HEK293T (cell line): ENCODE results near the gene LYRM2.

Source experiments
- CTCF ChIA-PET: fragments of 350-600 bp; formaldehyde crosslinking; extraction: SDS; loops from one replicate; lab custom pipeline; 2021; ENCODE audit warnings: antibody characterized with exemption, inconsistent platforms; lab: Yijun Ruan, JAX
- POLR2A ChIA-PET: fragments of 350-600 bp; formaldehyde crosslinking; extraction: SDS; loops from one replicate; lab custom pipeline; 2020; ENCODE audit warnings: antibody characterized with exemption, inconsistent platforms; lab: Yijun Ruan, JAX
- DNase-seq: peaks from one replicate; pipeline ENCODE4 v3.0.0; 2012; ENCODE audit warnings: mixed read lengths; ENCODE audit errors: extremely low spot score
- ARNT ChIP-seq: fragments of 450-650 bp; IDR thresholded peaks from 2 replicates; pipeline ENCODE4 v1.6.1; 2017; ENCODE audit warnings: mild to moderate bottlenecking
- BHLHE40 ChIP-seq: fragments of 450-650 bp; IDR thresholded peaks from 2 replicates; pipeline ENCODE4 v1.6.1; 2016; ENCODE audit warnings: mild to moderate bottlenecking, moderate library complexity, borderline replicate concordance
- CTBP1 ChIP-seq: fragments of 450-650 bp; IDR thresholded peaks from 2 replicates; pipeline ENCODE4 v1.6.1; 2016; ENCODE audit warnings: borderline replicate concordance
- ELF4 ChIP-seq: fragments of 450-650 bp; IDR thresholded peaks from 2 replicates; pipeline ENCODE4 v1.6.1; 2017; ENCODE audit warnings: antibody characterized with exemption
- FOXA1 ChIP-seq: fragments of 450-650 bp; IDR thresholded peaks from 2 replicates; pipeline ENCODE4 v1.6.1; 2016; ENCODE audit warnings: mild to moderate bottlenecking
- FOXK2 ChIP-seq: fragments of 450-650 bp; IDR thresholded peaks from 2 replicates; pipeline ENCODE4 v1.6.1; 2016; ENCODE audit warnings: mild to moderate bottlenecking
- FOXM1 ChIP-seq: fragments of 450-650 bp; IDR thresholded peaks from 2 replicates; pipeline ENCODE4 v1.6.1; 2017; ENCODE audit warnings: mild to moderate bottlenecking, borderline replicate concordance
- HDGF ChIP-seq: fragments of 450-650 bp; IDR thresholded peaks from 2 replicates; pipeline ENCODE4 v1.6.1; 2017; ENCODE audit warnings: antibody characterized with exemption, borderline replicate concordance
- L3MBTL2 ChIP-seq: fragments of 450-650 bp; conservative IDR thresholded peaks from 2 replicates; pipeline ENCODE4 v1.6.1; 2016; ENCODE audit warnings: mild to moderate bottlenecking
- LEF1 ChIP-seq: fragments of 450-650 bp; IDR thresholded peaks from 2 replicates; pipeline ENCODE4 v1.6.1; 2017; ENCODE audit warnings: mild to moderate bottlenecking, borderline replicate concordance
- NFRKB ChIP-seq: fragments of 450-650 bp; IDR thresholded peaks from 2 replicates; pipeline ENCODE4 v1.6.1; 2016; ENCODE audit warnings: mild to moderate bottlenecking, moderate library complexity
- PKNOX1 ChIP-seq: fragments of 450-650 bp; IDR thresholded peaks from 2 replicates; pipeline ENCODE4 v1.6.1; 2016
- SP1 ChIP-seq: fragments of 450-650 bp; IDR thresholded peaks from 2 replicates; pipeline ENCODE4 v1.6.1; 2017
- SUZ12 ChIP-seq: fragments of 450-650 bp; IDR thresholded peaks from 2 replicates; pipeline ENCODE4 v1.6.1; 2016; ENCODE audit warnings: mild to moderate bottlenecking
- TARDBP ChIP-seq: fragments of 450-650 bp; IDR thresholded peaks from 2 replicates; pipeline ENCODE4 v1.6.1; 2016
- ZNF384 ChIP-seq: fragments of 450-650 bp; IDR thresholded peaks from 2 replicates; pipeline ENCODE4 v1.6.1; 2016

Gene LYRM2

GRCh38 chr6:89615882-89616281 is 22.7 kb downstream of the LYRM2 start:
- TF ChIP-seq CTBP1, result no peak
- no peak for TF ChIP-seq BHLHE40
- no peak for TF ChIP-seq ZNF384
- TF ChIP-seq FOXM1, result no peak
- TF ChIP-seq NFRKB, result no peak
- TF ChIP-seq SP1, result no peak
- no peak for TF ChIP-seq FOXA1
- no peak for TF ChIP-seq ELF4
- TF ChIP-seq LEF1, result no peak
- TF ChIP-seq L3MBTL2, result no peak
- TF ChIP-seq TARDBP, result no peak
- no peak for TF ChIP-seq HDGF
- ChIA-PET CTCF (no interaction called here), POLR2A (interaction anchor here (1.2 kb wide), 1 partner anchor 23 kb away, joined by 5 read pairs; the partner anchor contains the start of gene LYRM2)
- DNase-seq, result no peak

GRCh38 chr6:89613790-89614189 is 24.8 kb downstream of the LYRM2 start:
- TF ChIP-seq ZNF384, result no peak
- DNase-seq, result no peak
- CTCF ChIA-PET, result interaction anchor here (1.3 to 1.6 kb wide), 2 partner anchors 181 to 192 kb away, joined by 3 to 7 read pairs; partner anchors contain the start of gene ANKRD6
- POLR2A ChIA-PET, result interaction anchor here (1.1 kb wide), 1 partner anchor 25 kb away, joined by 4 read pairs; the partner anchor contains the start of gene LYRM2

GRCh38 chr6:89612121-89612520 is 26.4 kb downstream of the LYRM2 start:
- ChIA-PET CTCF (interaction anchor here (1.3 to 1.6 kb wide), 3 partner anchors 12 to 190 kb away, joined by 3 to 7 read pairs (median 3); partner anchors contain the start of gene ANKRD6), POLR2A (no interaction called here)
- DNase-seq, result no peak

GRCh38 chr6:89611666-89612065 is 26.9 kb downstream of the LYRM2 start:
- POLR2A ChIA-PET, result no interaction called here
- no peak for DNase-seq
- TF ChIP-seq PKNOX1, result no peak
- no peak for TF ChIP-seq FOXK2
- no peak for TF ChIP-seq HDGF
- no peak for TF ChIP-seq CTBP1
- TF ChIP-seq L3MBTL2, result no peak
- TF ChIP-seq SUZ12, result no peak
- TF ChIP-seq FOXM1, result no peak
- TF ChIP-seq NFRKB, result no peak
- no peak for TF ChIP-seq ARNT
- TF ChIP-seq ELF4, result no peak
- no peak for TF ChIP-seq LEF1
- TF ChIP-seq FOXA1, result no peak
- no peak for TF ChIP-seq BHLHE40
- no peak for TF ChIP-seq SP1
- CTCF ChIA-PET, result interaction anchor here (1.4 to 4.1 kb wide), 3 partner anchors 11 to 180 kb away, joined by 3 to 38 read pairs (median 6); partner anchors contain the start of gene ANKRD6

More at GRCh38 chr6:89612121-89612520, 26.4 kb downstream of the LYRM2 start:
- TF ChIP-seq NFRKB (no peak), FOXA1 (no peak), ARNT (no peak), SUZ12 (no peak), PKNOX1 (no peak), SP1 (no peak), BHLHE40 (no peak), ELF4 (no peak), CTBP1 (no peak)

- peak; percentile 69 for DNase-seq
- no peak for TF ChIP-seq NFRKB
- TF ChIP-seq LEF1, result no peak
- TF ChIP-seq FOXM1, result no peak
- TF ChIP-seq SUZ12, result no peak
- TF ChIP-seq BHLHE40, result no peak
- TF ChIP-seq TARDBP, result no peak
- no peak for TF ChIP-seq ZNF384
- TF ChIP-seq PKNOX1, result no peak
- TF ChIP-seq ELF4, result no peak
- TF ChIP-seq SP1, result no peak
- TF ChIP-seq CTBP1, result no peak
- ChIA-PET CTCF (interaction anchor here (0.6 to 4.1 kb wide), 7 partner anchors 8 to 962 kb away, joined by 3 to 38 read pairs (median 5); partner anchors contain the start of gene ANKRD6), POLR2A (no interaction called here)
Measured at GRCh38 chr6:89610149-89610642, 28.4 kb downstream of the LYRM2 start.

- no peak for TF ChIP-seq SUZ12
- no peak for TF ChIP-seq SP1
- no peak for TF ChIP-seq FOXK2
- DNase-seq, result no peak
- ChIA-PET POLR2A (no interaction called here), CTCF (no interaction called here)
Measured at GRCh38 chr6:89605861-89606260, 32.7 kb downstream of the LYRM2 start.
